Liver (tissue), 9 donors: Measurements from ENCODE around the gene HDAC8. TPM values are rescaled to one million over a fixed set of nuclear protein-coding genes. Genes with fewer than 3 reads are reported as not detected.
"Not testable (repeated sequence)": the region's sequence is repeated elsewhere in the genome, so short reads cannot be mapped to it uniquely, and the experiment has no call there.

ENCODE experiments used
- DNase-seq: peaks from one replicate; pipeline ENCODE4 v3.0.0-alpha.2; 2017; ENCODE audit warnings: low spot score
- H3K27ac ChIP-seq, 2 donors: one replicate each; pipeline ENCODE4 v1.7.0; 2013; ENCODE audit warnings: inconsistent platforms in 2 of 2, low read length in 2 of 2, control low read depth in 1 of 2, low read depth in 1 of 2, mild to moderate bottlenecking in 1 of 2
- H3K27me3 ChIP-seq, 4 donors: one replicate each; pipeline versions ENCODE4 v1.6.1 to v1.7.0; 2013; ENCODE audit warnings: low read length in 3 of 4, inconsistent platforms in 1 of 4, mild to moderate bottlenecking in 1 of 4, moderate library complexity in 1 of 4; ENCODE audit not compliant: control insufficient read depth in 4 of 4, insufficient read depth in 4 of 4
- H3K36me3 ChIP-seq, 4 donors: one replicate each; pipeline versions ENCODE4 v1.6.1 to v1.7.0; 2013; ENCODE audit warnings: low read length in 3 of 4, mild to moderate bottlenecking in 3 of 4, low read depth in 1 of 4, moderate library complexity in 1 of 4; ENCODE audit not compliant: control insufficient read depth in 4 of 4, insufficient read depth in 3 of 4
- H3K4me1 ChIP-seq, 4 donors: one replicate each; pipeline versions ENCODE4 v1.6.1 to v1.7.0; 2013; ENCODE audit warnings: low read length in 3 of 4, mild to moderate bottlenecking in 3 of 4, moderate library complexity in 1 of 4; ENCODE audit not compliant: control insufficient read depth in 4 of 4, insufficient read depth in 4 of 4
- H3K4me3 ChIP-seq, 3 donors: one replicate each; pipeline versions ENCODE4 v1.6.1 to v1.7.0; 2013; ENCODE audit warnings: low read length in 3 of 3, control low read depth in 1 of 3, low read depth in 1 of 3, mild to moderate bottlenecking in 1 of 3
- H3K9ac ChIP-seq, 2 donors: one replicate each; pipeline ENCODE4 v1.7.0; 2013; ENCODE audit warnings: low read length in 2 of 2, mild to moderate bottlenecking in 2 of 2, moderate library complexity in 2 of 2, control low read depth in 1 of 2, low read depth in 1 of 2
- H3K9me3 ChIP-seq, 4 donors: one replicate each; pipeline versions ENCODE4 v1.6.1 to v1.7.0; 2013; ENCODE audit warnings: low read length in 3 of 4; ENCODE audit not compliant: control insufficient read depth in 4 of 4
- ATF3 ChIP-seq: IDR thresholded peaks from 2 replicates; pipeline ENCODE4 v1.6.1; 2016; ENCODE audit warnings: antibody characterized with exemption
- EGR1 ChIP-seq, 2 donors: IDR thresholded peaks; 2 replicates each; pipeline ENCODE4 v1.6.1; 2016 to 2018; ENCODE audit warnings: antibody characterized with exemption in 2 of 2, low read depth in 2 of 2
- FOXA1 ChIP-seq: IDR thresholded peaks from 2 replicates; pipeline ENCODE4 v1.6.1; 2016; ENCODE audit warnings: antibody characterized with exemption
- GABPA ChIP-seq, 2 donors: IDR thresholded peaks in 1 of 2; conservative IDR thresholded peaks in 1 of 2; 2 replicates each; pipeline ENCODE4 v1.6.1; 2016; ENCODE audit warnings: antibody characterized with exemption in 2 of 2, mild to moderate bottlenecking in 1 of 2, moderate library complexity in 1 of 2
- HNF4G ChIP-seq: IDR thresholded peaks from 2 replicates; pipeline ENCODE4 v1.6.1; 2016; ENCODE audit warnings: antibody characterized with exemption
- JUND ChIP-seq, 2 donors: IDR thresholded peaks; 2 replicates each; pipeline ENCODE4 v1.6.1; 2016; ENCODE audit warnings: antibody characterized with exemption in 2 of 2
- RAD21 ChIP-seq, 2 donors: IDR thresholded peaks; 2 replicates each; pipeline ENCODE4 v1.6.1; 2016; ENCODE audit warnings: antibody characterized with exemption in 2 of 2, mild to moderate bottlenecking in 2 of 2
- TAF1 ChIP-seq: conservative IDR thresholded peaks from 2 replicates; pipeline ENCODE4 v1.6.1; 2016; ENCODE audit warnings: antibody characterized with exemption, mild to moderate bottlenecking
- YY1 ChIP-seq: IDR thresholded peaks from 2 replicates; pipeline ENCODE4 v1.6.1; 2016; ENCODE audit warnings: antibody characterized with exemption, mild to moderate bottlenecking
- ZBTB33 ChIP-seq: IDR thresholded peaks from 2 replicates; pipeline ENCODE4 v1.6.1; 2016; ENCODE audit warnings: antibody characterized with exemption
- WGBS: extraction: QIAGEN DNeasy Blood & Tissue Kit; methylation state at CpG from one replicate; pipeline ENCODE4 v1.1.7; 2013; 5-methylcytosine and 5-hydroxymethylcytosine counted together
- polyA plus RNA-seq, 2 donors: library from polyadenylated mRNA; stranded (reverse) in 1 of 2; unstranded in 1 of 2; fragments of 200-250 nt in 1 of 2; fragments of >200 nt in 1 of 2; fragmentation: Nextera tagmentation in 1 of 2; extraction: Ambion mirVana in 1 of 2; gene quantifications; one replicate each; pipeline versions ENCODE4 v1.2.1 to v1.2.3, GENCODE V29; 2013 to 2015
- total RNA-seq, 2 donors: library from RNA; depleted of rRNA; stranded (reverse); fragments of >200 nt; gene quantifications; one replicate each; pipeline ENCODE4 v1.2.3, GENCODE V29; 2014
- TF ChIP-seq, protein P1 (sequence below): IDR thresholded peaks from 2 replicates; pipeline ENCODE4 v1.6.1; 2016; ENCODE audit warnings: antibody characterized with exemption
- TF ChIP-seq, protein P2 (sequence below): fragments of 150-350 bp; IDR thresholded peaks from 2 replicates; pipeline ENCODE4 v1.5.1; 2017; ENCODE audit warnings: improper control_type of control experiment, low read depth, low read length; ENCODE audit not compliant: missing input control
- donor health status: healthy.
- donor health status: healthy.
- donor health status: healthy.
- donor health status: healthy.
- donor health status: healthy.

HDAC8 gene
- total and polyA plus RNA-seq, 4 donors, result 11.1 to 30.4 (median 14.0) TPM

GRCh38 chrX:72604705-72605104 lies 32.1 kb upstream of the HDAC8 start:
- Histone ChIP-seq H3K27me3 (no peaks in the 10 kb centered on the region), H3K4me3 (no peak overlapping the region), H3K27ac (no peak overlapping the region), H3K36me3 (no peaks in the 10 kb centered on the region), H3K4me1 (no peaks in the 10 kb centered on the region), H3K9ac (no peak overlapping the region), H3K9me3 (no peaks in the 10 kb centered on the region)
- TF ChIP-seq ATF3, result no peak
- TF ChIP-seq, protein P1, sequence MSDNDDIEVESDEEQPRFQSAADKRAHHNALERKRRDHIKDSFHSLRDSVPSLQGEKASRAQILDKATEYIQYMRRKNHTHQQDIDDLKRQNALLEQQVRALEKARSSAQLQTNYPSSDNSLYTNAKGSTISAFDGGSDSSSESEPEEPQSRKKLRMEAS, result no peak
- TF ChIP-seq, protein P2, sequence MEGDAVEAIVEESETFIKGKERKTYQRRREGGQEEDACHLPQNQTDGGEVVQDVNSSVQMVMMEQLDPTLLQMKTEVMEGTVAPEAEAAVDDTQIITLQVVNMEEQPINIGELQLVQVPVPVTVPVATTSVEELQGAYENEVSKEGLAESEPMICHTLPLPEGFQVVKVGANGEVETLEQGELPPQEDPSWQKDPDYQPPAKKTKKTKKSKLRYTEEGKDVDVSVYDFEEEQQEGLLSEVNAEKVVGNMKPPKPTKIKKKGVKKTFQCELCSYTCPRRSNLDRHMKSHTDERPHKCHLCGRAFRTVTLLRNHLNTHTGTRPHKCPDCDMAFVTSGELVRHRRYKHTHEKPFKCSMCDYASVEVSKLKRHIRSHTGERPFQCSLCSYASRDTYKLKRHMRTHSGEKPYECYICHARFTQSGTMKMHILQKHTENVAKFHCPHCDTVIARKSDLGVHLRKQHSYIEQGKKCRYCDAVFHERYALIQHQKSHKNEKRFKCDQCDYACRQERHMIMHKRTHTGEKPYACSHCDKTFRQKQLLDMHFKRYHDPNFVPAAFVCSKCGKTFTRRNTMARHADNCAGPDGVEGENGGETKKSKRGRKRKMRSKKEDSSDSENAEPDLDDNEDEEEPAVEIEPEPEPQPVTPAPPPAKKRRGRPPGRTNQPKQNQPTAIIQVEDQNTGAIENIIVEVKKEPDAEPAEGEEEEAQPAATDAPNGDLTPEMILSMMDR, result no peak
- no peak for TF ChIP-seq TAF1
- TF ChIP-seq HNF4G, result no peak
- 92% methylated on average over 3 of the region's 3 CpGs for WGBS
- DNase-seq, result no peak

- H3K9me3 ChIP-seq, result no peaks in the 10 kb centered on the region
- H3K36me3 ChIP-seq, result no peaks in the 10 kb centered on the region
- H3K4me1 ChIP-seq, result no peaks in the 10 kb centered on the region
- whole genome bisulfite sequencing, result 85% methylated on average over 2 of the region's 2 CpGs
- H3K27ac ChIP-seq, result no peak overlapping the region
- H3K4me3 ChIP-seq, result no peak overlapping the region
- no peak for TF ChIP-seq ATF3
- no peak for TF ChIP-seq YY1
- TF ChIP-seq GABPA (IDR thresholded peaks at IDR 0.05 in 1 of 2, conservative IDR thresholded peaks at IDR 0.05 in 1 of 2), result no peak
- no peak for TF ChIP-seq ZBTB33
- no peak for TF ChIP-seq EGR1 (IDR thresholded peaks at IDR 0.05; ENCODE audit: low read depth in 2 of 2)
- TF ChIP-seq TAF1, result no peak
- no peak for TF ChIP-seq JUND (IDR thresholded peaks at IDR 0.05)
- TF ChIP-seq, protein P2, result no peak
- TF ChIP-seq RAD21 (IDR thresholded peaks at IDR 0.05), result no peak
- TF ChIP-seq, protein P1, result no peak
- no peak for TF ChIP-seq HNF4G
- no peak for TF ChIP-seq FOXA1
- H3K9ac ChIP-seq, result no peak overlapping the region
- no peak for DNase-seq
- H3K27me3 ChIP-seq, result no peaks in the 10 kb centered on the region
These were observed 31.5 kb upstream of the HDAC8 start for GRCh38 chrX:72604112-72604511.

DNA sequence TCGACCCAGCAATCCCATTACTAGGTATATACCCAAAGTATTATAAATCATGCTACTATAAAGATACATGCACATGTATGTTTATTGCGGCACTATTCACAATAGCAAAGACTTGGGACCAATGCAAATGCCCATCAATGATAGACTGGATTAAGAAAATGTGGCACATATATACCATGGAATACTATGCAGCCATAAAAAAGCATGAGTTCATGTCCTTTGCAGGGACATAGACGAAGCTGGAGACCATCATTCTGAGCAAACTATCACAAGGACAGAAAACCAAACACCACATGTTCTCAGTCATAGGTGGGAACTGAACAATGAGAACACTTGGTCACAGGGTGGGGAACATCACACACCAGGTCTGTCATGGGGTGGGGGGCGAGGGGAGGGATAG lies 18.4 kb upstream of the HDAC8 start:
- not testable (repeated sequence) for DNase-seq, H3K36me3 ChIP-seq, H3K27me3 ChIP-seq, H3K4me1 ChIP-seq, H3K9ac ChIP-seq, H3K9me3 ChIP-seq, H3K27ac ChIP-seq, H3K4me3 ChIP-seq
- WGBS, result 92% methylated on average over 4 of the region's 4 CpGs
